Measurements from ENCODE around the gene TPM4.

TPM4 gene

GRCh38 chr19:16036397-16036925, 39.8 kb upstream of the TPM4 start:
- ChIA-PET POLR2A (no interaction called here), CTCF (interaction anchor here (1.0 to 2.9 kb wide), 2 partner anchors 74 to 145 kb away, joined by 5 to 10 read pairs; no protein-coding TSS in a partner anchor)
- H3K4me3 ChIP-seq (ENCODE audit: low read depth, low read length) = no peak overlapping the region
- TF ChIP-seq, protein P1, sequence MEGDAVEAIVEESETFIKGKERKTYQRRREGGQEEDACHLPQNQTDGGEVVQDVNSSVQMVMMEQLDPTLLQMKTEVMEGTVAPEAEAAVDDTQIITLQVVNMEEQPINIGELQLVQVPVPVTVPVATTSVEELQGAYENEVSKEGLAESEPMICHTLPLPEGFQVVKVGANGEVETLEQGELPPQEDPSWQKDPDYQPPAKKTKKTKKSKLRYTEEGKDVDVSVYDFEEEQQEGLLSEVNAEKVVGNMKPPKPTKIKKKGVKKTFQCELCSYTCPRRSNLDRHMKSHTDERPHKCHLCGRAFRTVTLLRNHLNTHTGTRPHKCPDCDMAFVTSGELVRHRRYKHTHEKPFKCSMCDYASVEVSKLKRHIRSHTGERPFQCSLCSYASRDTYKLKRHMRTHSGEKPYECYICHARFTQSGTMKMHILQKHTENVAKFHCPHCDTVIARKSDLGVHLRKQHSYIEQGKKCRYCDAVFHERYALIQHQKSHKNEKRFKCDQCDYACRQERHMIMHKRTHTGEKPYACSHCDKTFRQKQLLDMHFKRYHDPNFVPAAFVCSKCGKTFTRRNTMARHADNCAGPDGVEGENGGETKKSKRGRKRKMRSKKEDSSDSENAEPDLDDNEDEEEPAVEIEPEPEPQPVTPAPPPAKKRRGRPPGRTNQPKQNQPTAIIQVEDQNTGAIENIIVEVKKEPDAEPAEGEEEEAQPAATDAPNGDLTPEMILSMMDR (IDR thresholded peaks at IDR 0.05; ENCODE audit: insufficient read depth, low read length, missing control alignments) = no peak
- no peak for DNase-seq (ENCODE audit: low read depth, low spot score)

DNA sequence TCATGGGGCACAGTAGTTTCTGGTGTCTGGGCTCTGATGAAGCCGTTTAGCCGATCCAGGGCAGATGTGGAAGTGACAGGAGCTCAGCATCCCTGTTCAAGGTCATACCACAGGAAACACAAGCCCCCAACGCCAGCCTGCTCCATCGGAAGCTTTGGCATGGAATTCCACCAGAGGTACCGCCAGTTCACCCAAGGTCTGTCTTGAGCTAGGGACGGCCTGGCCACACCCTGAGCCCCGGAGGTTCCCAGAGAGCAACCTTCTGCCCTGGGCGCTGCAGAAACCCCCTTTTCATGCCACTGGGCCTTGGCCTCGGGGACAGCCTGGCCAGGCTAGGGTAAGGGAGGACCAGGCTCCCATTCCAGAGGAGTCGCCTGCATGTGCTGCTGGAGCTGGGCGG, 39.4 kb upstream of the TPM4 start:
- H3K4me3 ChIP-seq (ENCODE audit: low read depth, low read length) = no peak overlapping the region
- ChIA-PET CTCF (interaction anchor here (1.0 to 2.9 kb wide), 4 partner anchors 10 to 145 kb away, joined by 3 to 10 read pairs (median 5); no protein-coding TSS in a partner anchor), POLR2A (no interaction called here)
- no peak for DNase-seq (ENCODE audit: low read depth, low spot score)
- TF ChIP-seq, protein P1 (IDR thresholded peaks at IDR 0.05; ENCODE audit: insufficient read depth, low read length, missing control alignments) = no peak

DNA sequence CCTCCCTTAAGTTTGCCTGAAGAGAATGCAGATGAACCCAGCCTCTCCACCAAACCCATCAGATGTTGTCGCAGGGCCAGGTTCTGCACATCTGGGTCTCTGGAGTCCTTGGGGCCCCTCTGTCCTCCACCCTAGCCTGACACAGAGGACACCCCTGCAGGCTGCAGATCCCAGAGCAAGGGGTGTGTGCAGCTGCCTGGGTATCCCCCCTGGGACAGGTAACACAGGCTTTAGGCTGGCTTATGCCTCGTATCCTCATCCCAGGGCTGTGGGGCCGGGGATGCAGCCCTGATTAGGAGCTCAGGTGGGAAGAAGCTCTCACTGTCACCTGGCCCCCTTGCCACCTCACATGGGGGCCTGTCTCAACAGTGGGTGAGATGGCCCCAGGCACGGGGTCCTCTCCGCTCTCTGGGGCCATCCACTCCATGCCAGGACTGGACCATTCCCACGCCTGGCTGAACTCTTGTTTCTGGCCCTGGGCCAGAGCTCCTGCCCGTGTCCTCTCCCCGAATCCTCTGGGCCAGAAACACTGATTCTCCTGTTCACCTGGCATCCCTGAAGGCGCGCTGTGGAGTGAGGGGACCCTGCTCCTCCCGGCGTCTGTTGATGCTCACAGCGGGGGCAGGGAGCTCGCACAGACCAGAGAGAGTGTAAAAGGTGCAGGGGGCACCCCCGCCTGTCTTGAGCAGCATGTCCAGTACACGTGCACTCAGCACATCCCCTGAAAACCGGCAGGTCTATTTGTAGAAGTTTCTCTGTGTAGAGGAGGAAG, 38.7 kb upstream of the TPM4 start:
- DNase-seq (ENCODE audit: low read depth, low spot score) = no peak
- POLR2A ChIA-PET = interaction anchor here (0.6 kb wide), 1 partner anchor 67 kb away, joined by 3 read pairs; no protein-coding TSS in a partner anchor
- TF ChIP-seq, protein P1 (IDR thresholded peaks at IDR 0.05; ENCODE audit: insufficient read depth, low read length, missing control alignments) = no peak
- CTCF ChIA-PET = interaction anchor here (1.0 to 2.9 kb wide), 3 partner anchors 9 to 144 kb away, joined by 3 to 10 read pairs (median 5); no protein-coding TSS in a partner anchor
- no peak overlapping the region for H3K4me3 ChIP-seq (ENCODE audit: low read depth, low read length)

DNA sequence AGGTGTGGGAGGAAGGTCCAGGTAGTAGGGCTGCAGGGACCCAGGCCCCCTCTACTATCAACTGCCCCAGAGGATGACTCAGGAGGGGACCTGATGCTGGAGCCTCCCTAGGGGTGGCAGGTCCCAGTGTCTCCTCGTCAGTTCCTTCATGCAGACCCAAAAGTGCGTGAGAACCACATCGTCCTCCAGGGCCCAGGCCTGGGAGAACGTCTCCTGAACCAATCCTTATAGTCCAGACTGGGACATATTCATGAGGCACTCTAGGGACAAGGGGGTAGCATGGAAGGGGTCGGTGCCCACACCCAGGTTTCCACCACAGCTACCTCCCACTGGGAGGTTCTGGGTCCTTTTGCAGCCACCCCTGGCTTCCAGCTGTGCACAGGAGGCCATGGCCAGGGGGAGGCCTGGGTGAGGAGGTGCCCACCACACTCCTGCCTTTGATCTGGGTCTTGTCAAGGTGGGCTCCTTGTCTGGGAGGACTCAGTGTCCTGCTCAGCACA, 38.0 kb upstream of the TPM4 start:
- H3K4me3 ChIP-seq (ENCODE audit: low read depth, low read length) = no peak overlapping the region
- TF ChIP-seq, protein P1 (IDR thresholded peaks at IDR 0.05; ENCODE audit: insufficient read depth, low read length, missing control alignments) = no peak
- CTCF ChIA-PET = interaction anchor here (1.6 to 2.9 kb wide), 2 partner anchors 26 to 144 kb away, joined by 3 to 10 read pairs; no protein-coding TSS in a partner anchor
- no peak for DNase-seq (ENCODE audit: low read depth, low spot score)
- POLR2A ChIA-PET = no interaction called here

GRCh38 chr19:16039081-16039480, 37.2 kb upstream of the TPM4 start:
- DNase-seq (ENCODE audit: low read depth, low spot score) = no peak
- TF ChIP-seq, protein P1 (IDR thresholded peaks at IDR 0.05; ENCODE audit: insufficient read depth, low read length, missing control alignments) = no peak
- CTCF ChIA-PET = interaction anchor here (1.4 to 4.5 kb wide), 4 partner anchors 26 to 148 kb away, joined by 4 to 101 read pairs (median 66); partner anchors contain the start of gene FAM32A
- POLR2A ChIA-PET = no interaction called here
- no peak overlapping the region for H3K4me3 ChIP-seq (ENCODE audit: low read depth, low read length)

DNA sequence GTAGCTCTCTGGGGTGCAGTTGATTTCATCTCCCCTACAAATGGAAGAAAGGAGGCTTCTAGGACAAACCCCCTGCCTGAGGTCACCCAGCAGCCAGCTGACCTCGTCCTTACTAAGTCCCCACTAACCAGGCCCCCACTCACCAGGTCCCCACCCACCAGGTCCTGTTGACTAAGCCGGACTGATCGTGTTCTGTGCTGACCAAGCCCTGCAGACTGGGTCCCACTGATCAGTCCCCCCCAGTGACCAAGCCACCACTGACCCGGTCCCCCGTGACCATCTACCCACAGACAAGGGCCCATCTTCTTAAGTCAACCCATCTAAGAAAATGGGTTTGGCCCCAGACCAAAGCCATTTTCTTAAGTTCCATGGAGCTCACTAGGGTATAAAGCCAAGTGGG, 36.8 kb upstream of the TPM4 start:
- TF ChIP-seq, protein P1 (IDR thresholded peaks at IDR 0.05; ENCODE audit: insufficient read depth, low read length, missing control alignments) = no peak
- H3K4me3 ChIP-seq (ENCODE audit: low read depth, low read length) = no peak overlapping the region
- POLR2A ChIA-PET = no interaction called here
- no peak for DNase-seq (ENCODE audit: low read depth, low spot score)
- CTCF ChIA-PET = interaction anchor here (1.4 to 4.5 kb wide), 9 partner anchors 13 to 347 kb away, joined by 4 to 101 read pairs (median 26); partner anchors contain the start of gene FAM32A
